ENCODE data around the gene SPTSSB.

Gene SPTSSB

DNA sequence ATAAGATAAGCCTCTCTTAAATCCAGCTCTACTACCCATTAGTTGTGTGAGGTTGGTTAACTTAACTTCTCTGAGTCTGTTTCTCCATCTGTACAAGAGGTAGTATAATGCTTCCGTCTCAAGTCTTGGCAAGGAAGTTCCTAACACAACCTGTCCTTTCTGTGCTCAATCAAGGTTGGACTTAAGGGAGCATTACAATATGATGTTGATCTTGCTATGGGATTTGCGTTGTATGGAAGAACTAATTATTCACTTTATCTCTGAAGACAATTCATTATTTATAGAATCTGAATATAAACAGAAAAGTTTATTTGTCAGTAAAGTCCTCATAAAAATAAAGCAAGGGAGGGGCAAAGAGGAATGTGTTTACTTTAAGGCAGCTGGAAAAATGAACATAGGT, 18.9 kb upstream of the SPTSSB start:
- Histone ChIP-seq H3K4me1 (ENCODE audit: control insufficient read depth, insufficient read depth, low read length) (no peaks in the 10 kb centered on the region), H3K27me3 (ENCODE audit: control insufficient read depth, insufficient read depth, low read length) (no peaks in the 10 kb centered on the region), H3K4me3 (ENCODE audit: low read depth, low read length) (no peak overlapping the region), H3K9me3 (ENCODE audit: control insufficient read depth, insufficient read depth, low read depth, low read length) (no peaks in the 10 kb centered on the region; the same call in 1 of the 2 replicates), H3K27ac (ENCODE audit: low read depth, low read length) (no peak overlapping the region), H3K9ac (ENCODE audit: low read length) (no peak overlapping the region), H3K36me3 (ENCODE audit: control insufficient read depth, insufficient read depth, low read length) (no peaks in the 10 kb centered on the region)

DNA sequence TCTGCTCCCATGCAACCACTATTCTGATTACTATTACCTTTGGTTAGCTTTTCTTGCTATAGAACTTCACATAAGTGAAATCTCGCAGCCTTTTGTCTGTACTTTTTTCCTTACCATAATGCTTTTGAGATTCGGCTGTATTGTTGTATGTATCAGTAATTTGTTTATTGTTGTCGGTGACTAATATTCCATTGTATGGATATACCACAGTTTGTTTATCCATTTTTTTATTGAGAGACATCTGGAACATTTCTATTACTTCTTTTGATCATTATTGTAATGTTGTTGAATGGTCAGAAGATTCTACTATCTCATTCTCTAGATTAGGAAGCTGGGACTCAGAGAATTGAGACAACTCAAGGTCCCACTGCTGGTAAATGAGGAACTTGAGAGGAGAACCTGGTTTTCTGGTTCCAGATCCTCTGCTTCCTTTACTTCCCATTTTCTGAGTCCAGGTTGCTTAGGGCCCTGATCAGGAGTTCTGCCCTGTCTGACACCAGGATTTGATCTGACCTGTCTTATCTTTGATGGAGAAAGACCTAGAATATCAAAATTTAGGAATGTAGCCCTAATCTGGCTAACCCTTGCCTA, 18.2 kb upstream of the SPTSSB start:
- Histone ChIP-seq H3K27ac (ENCODE audit: low read depth, low read length) (no peak overlapping the region), H3K9me3 (ENCODE audit: control insufficient read depth, insufficient read depth, low read depth, low read length) (no peaks in the 10 kb centered on the region; the same call in 1 of the 2 replicates), H3K36me3 (ENCODE audit: control insufficient read depth, insufficient read depth, low read length) (no peaks in the 10 kb centered on the region), H3K9ac (ENCODE audit: low read length) (no peak overlapping the region), H3K27me3 (ENCODE audit: control insufficient read depth, insufficient read depth, low read length) (no peaks in the 10 kb centered on the region), H3K4me3 (ENCODE audit: low read depth, low read length) (no peak overlapping the region), H3K4me1 (ENCODE audit: control insufficient read depth, insufficient read depth, low read length) (no peaks in the 10 kb centered on the region)

DNA sequence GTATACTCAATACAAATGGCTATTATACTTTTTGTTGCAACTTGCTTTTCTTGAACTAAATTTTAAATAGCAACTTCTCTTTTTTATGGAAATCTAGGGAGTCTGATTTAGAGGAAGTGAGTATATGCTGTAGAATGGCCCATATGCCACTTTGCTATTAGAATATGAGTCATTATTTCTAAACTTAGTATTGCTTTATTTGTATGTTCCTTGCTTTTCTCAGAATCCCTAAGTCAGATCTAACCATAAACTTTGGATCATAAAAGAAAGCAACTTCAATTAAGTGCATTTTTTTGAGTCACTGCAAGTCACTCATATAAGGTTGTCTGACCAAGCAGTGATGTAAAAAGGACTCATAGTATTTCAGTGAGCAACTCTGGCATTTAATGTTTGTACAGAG, 17.5 kb upstream of the SPTSSB start:
- no peak overlapping the region for H3K9ac ChIP-seq (ENCODE audit: low read length)
- H3K9me3 ChIP-seq (ENCODE audit: control insufficient read depth, insufficient read depth, low read depth, low read length), result no peaks in the 10 kb centered on the region; the same call in 1 of the 2 replicates
- no peak overlapping the region for H3K27ac ChIP-seq (ENCODE audit: low read depth, low read length)
- no peak overlapping the region for H3K4me3 ChIP-seq (ENCODE audit: low read depth, low read length)
- no peaks in the 10 kb centered on the region for H3K36me3 ChIP-seq (ENCODE audit: control insufficient read depth, insufficient read depth, low read length)
- H3K4me1 ChIP-seq (ENCODE audit: control insufficient read depth, insufficient read depth, low read length), result no peaks in the 10 kb centered on the region
- no peaks in the 10 kb centered on the region for H3K27me3 ChIP-seq (ENCODE audit: control insufficient read depth, insufficient read depth, low read length)

DNA sequence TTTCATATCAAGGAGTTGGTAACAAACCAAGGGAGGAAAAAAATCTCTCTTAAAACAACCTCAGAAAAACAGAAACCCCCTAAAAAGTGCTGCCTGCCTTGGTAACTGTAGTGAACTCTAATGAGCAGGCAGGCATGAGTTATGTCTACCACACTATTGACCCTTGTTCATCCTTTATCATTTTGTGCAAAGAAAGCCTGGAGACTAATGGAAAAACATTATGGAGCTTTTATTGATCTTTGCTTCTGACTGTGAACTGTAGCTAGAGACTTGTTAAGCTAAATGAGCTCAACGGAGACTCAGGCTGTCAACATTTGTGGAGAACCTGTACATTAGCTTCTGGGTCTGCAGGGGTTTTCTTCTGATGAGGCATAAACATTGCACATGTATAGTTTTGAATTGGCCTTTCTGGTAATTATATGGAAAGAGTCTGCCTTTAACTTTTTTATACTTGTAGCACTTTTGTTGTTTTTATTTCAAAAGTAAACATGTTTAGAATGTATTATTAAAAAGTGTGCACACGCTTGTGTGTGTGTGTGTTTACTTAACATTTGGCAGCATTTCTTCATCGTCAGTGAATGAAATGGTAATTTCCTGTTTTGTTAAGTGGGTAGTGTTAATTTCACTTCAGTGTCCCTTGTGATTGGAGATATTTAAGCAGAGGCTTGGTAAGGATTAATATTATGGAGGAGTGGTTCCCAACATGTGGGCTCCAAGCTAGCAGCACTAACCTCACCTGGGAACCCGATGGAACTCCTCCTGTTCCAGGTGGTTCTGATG, 15.9 kb upstream of the SPTSSB start:
- no peaks in the 10 kb centered on the region; the same call in 1 of the 2 replicates for H3K9me3 ChIP-seq (ENCODE audit: control insufficient read depth, insufficient read depth, low read depth, low read length)
- no peaks in the 10 kb centered on the region for H3K4me1 ChIP-seq (ENCODE audit: control insufficient read depth, insufficient read depth, low read length)
- no peaks in the 10 kb centered on the region for H3K27me3 ChIP-seq (ENCODE audit: control insufficient read depth, insufficient read depth, low read length)
- no peak overlapping the region for H3K4me3 ChIP-seq (ENCODE audit: low read depth, low read length)
- H3K36me3 ChIP-seq (ENCODE audit: control insufficient read depth, insufficient read depth, low read length), result no peaks in the 10 kb centered on the region
- no peak overlapping the region for H3K27ac ChIP-seq (ENCODE audit: low read depth, low read length)
- H3K9ac ChIP-seq (ENCODE audit: low read length), result no peak overlapping the region

DNA sequence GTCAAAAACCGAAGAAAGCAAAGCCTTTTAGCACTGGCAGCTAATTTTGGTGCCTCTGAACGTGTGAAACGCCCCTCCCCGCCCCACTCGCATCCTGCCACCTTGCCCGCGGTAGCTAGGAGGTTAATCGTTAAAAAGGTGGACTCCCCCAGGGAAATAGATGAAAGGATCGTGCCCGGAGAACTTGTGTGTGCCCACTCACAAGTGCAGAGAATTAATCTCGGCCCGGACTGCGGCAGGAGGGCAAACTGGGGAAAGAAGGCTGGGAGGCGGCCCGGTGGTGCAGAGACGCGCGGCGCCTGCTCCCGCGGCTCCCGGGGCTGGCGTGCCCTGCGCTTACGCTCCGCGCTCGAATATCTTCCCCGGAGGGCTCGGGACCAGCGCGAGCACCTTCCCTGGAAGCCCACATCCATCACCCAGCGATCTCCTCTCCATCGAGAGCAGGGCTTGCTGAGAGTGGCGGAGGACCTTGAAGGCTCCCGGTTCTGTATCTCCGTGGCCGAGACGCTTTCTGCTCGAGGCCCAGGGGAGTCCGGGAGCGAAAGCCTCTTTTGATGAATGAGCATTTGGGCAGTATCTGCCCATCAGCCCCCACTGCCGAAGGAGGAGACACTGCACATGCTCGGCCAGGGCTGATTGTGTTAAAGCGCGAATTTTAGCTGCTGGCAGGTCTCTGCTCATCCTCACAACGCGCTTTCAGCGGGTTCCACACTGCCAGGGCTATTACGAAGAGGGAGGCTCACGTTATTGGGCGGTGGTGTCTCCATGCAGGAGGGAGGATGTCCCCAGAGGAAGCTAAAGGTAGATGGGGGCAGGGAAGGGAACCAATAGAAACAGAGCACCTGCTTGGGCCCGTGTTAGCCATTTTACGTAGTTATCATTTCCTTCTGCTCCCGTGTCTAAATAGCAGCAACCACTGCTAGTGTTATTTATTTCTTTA, 1.3 kb upstream of the SPTSSB start:
- H3K27ac ChIP-seq (ENCODE audit: low read depth, low read length), result no peak overlapping the region
- H3K4me1 ChIP-seq (ENCODE audit: control insufficient read depth, insufficient read depth, low read length), result peaks cover 9% of the 10 kb centered on the region
- H3K36me3 ChIP-seq (ENCODE audit: control insufficient read depth, insufficient read depth, low read length), result no peaks in the 10 kb centered on the region
- peak overlapping the region; percentile 18 for H3K9ac ChIP-seq (ENCODE audit: low read length)
- H3K9me3 ChIP-seq (ENCODE audit: control insufficient read depth, insufficient read depth, low read depth, low read length), result no peaks in the 10 kb centered on the region
- peak overlapping the region; percentile 69 for H3K4me3 ChIP-seq (ENCODE audit: low read depth, low read length)
- peaks cover 49% of the 10 kb centered on the region for H3K27me3 ChIP-seq (ENCODE audit: control insufficient read depth, insufficient read depth, low read length)

DNA sequence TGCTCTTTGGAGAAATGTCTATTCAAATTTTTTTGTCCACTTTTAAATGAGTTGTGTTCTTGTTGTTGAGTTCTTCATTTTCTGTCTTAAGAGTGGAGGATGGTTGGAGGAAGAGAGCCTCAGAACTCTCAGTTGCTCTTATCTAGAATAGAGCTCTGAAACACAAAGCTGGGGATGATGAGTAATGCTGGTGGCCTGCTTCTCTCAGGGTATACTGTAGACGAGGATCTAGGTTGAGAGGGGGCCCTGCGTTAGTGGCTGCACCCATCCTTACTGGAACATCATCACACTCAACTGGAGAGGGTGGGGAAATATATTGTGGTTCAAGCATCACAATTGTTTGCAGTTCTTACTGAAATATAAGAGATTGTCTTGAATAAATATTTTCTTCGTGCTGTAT, 1.8 kb downstream of the SPTSSB start:
- H3K27me3 ChIP-seq (ENCODE audit: control insufficient read depth, insufficient read depth, low read length), result peaks cover 41% of the 10 kb centered on the region
- H3K4me3 ChIP-seq (ENCODE audit: low read depth, low read length), result no peak overlapping the region
- no peaks in the 10 kb centered on the region for H3K9me3 ChIP-seq (ENCODE audit: control insufficient read depth, insufficient read depth, low read depth, low read length)
- no peak overlapping the region for H3K27ac ChIP-seq (ENCODE audit: low read depth, low read length)
- H3K4me1 ChIP-seq (ENCODE audit: control insufficient read depth, insufficient read depth, low read length), result peaks cover 19% of the 10 kb centered on the region
- H3K9ac ChIP-seq (ENCODE audit: low read length), result no peak overlapping the region
- H3K36me3 ChIP-seq (ENCODE audit: control insufficient read depth, insufficient read depth, low read length), result no peaks in the 10 kb centered on the region

DNA sequence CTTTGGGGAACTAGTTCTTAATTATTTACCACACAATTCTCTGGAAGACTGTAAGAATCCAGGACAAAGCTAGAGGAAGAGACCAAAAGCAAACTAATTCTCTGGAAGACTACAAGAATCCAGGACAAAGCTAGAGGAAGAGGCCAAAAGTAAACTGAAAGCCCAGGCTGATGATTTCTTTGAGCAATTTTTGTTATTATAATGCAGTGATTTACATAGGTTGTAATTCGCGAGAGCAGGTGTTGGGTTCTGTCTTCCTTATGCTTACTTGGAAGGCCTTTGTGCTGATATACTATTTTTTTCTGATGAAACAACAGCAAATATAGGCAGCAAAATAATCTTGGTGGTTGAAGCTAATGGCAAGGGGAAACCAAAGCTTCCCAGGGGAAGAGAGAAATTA, 5.2 kb downstream of the SPTSSB start:
- peaks cover 7% of the 10 kb centered on the region for H3K27me3 ChIP-seq (ENCODE audit: control insufficient read depth, insufficient read depth, low read length)
- H3K36me3 ChIP-seq (ENCODE audit: control insufficient read depth, insufficient read depth, low read length), result no peaks in the 10 kb centered on the region
- H3K4me3 ChIP-seq (ENCODE audit: low read depth, low read length), result no peak overlapping the region
- peak overlapping the region; percentile 25; the same call in 1 of the 2 replicates for H3K27ac ChIP-seq (ENCODE audit: low read depth, low read length)
- H3K9me3 ChIP-seq (ENCODE audit: control insufficient read depth, insufficient read depth, low read depth, low read length), result no peaks in the 10 kb centered on the region
- H3K9ac ChIP-seq (ENCODE audit: low read length), result no peak overlapping the region
- H3K4me1 ChIP-seq (ENCODE audit: control insufficient read depth, insufficient read depth, low read length), result peaks cover 11% of the 10 kb centered on the region

DNA sequence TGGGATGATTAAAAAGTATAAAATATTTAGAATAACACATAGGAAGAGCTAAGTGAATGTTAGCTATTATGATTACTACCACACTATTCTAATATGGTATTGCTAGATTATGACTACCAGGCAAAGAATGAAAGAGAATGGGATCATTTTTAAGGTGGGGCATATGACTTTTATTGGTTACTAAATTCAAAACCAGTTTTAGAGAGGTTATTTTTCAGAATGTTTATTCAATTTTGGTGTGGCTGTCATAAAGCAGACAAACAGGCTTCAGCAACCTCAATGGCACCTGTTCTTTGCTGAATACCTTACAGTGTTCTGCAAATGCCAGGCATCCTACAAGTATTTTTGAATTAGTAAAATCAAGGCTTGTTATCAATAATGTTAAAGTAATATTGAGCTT, 12.8 kb downstream of the SPTSSB start:
- H3K36me3 ChIP-seq (ENCODE audit: control insufficient read depth, insufficient read depth, low read length), result no peaks in the 10 kb centered on the region
- no peaks in the 10 kb centered on the region for H3K9me3 ChIP-seq (ENCODE audit: control insufficient read depth, insufficient read depth, low read depth, low read length)
- no peaks in the 10 kb centered on the region for H3K27me3 ChIP-seq (ENCODE audit: control insufficient read depth, insufficient read depth, low read length)
- H3K27ac ChIP-seq (ENCODE audit: low read depth, low read length), result no peak overlapping the region
- H3K9ac ChIP-seq (ENCODE audit: low read length), result no peak overlapping the region
- H3K4me3 ChIP-seq (ENCODE audit: low read depth, low read length), result no peak overlapping the region
- H3K4me1 ChIP-seq (ENCODE audit: control insufficient read depth, insufficient read depth, low read length), result no peaks in the 10 kb centered on the region

DNA sequence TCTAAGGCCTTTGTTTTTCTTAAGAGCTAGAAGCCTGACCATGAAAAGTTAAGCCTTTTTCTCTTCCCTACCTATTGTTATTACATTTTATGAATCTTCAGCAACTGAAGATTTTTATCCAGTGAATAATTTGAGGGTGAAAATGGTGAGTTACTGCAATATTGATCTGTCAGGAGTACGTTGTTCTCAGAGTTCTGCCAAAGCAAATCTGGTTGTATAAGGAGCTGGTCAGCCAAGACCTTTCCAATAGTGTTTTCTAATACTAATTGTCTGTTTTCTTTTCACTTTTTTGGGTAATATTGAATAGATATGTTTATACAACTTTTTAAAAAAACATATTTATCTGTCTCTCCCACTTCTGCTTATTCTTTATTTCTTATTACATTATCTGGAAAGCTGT, 15.0 kb downstream of the SPTSSB start:
- Histone ChIP-seq H3K4me1 (ENCODE audit: control insufficient read depth, insufficient read depth, low read length) (no peaks in the 10 kb centered on the region), H3K27ac (ENCODE audit: low read depth, low read length) (no peak overlapping the region), H3K4me3 (ENCODE audit: low read depth, low read length) (no peak overlapping the region), H3K9me3 (ENCODE audit: control insufficient read depth, insufficient read depth, low read depth, low read length) (no peaks in the 10 kb centered on the region), H3K27me3 (ENCODE audit: control insufficient read depth, insufficient read depth, low read length) (no peaks in the 10 kb centered on the region), H3K9ac (ENCODE audit: low read length) (no peak overlapping the region), H3K36me3 (ENCODE audit: control insufficient read depth, insufficient read depth, low read length) (no peaks in the 10 kb centered on the region)

DNA sequence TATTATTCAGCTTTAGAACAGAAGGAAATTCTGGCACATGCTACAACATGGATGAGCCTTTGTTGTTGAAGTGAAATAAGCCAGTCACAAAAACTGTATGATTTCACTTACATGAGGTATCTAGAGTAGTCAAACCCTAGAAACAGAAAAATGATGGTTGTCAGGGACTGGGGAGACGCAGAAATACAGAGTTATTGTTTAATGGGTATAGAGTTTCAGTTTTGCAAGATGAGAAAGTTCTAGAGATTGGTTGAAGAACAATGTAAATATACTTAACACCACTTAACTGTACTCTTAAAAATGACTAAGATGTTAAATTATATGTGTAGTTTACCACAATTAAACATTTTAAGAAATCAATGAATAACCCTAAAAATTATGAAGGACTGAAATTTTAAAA, 15.8 kb downstream of the SPTSSB start:
- no peak overlapping the region for H3K27ac ChIP-seq (ENCODE audit: low read depth, low read length)
- H3K4me3 ChIP-seq (ENCODE audit: low read depth, low read length), result no peak overlapping the region
- H3K27me3 ChIP-seq (ENCODE audit: control insufficient read depth, insufficient read depth, low read length), result no peaks in the 10 kb centered on the region
- no peaks in the 10 kb centered on the region for H3K4me1 ChIP-seq (ENCODE audit: control insufficient read depth, insufficient read depth, low read length)
- no peaks in the 10 kb centered on the region for H3K9me3 ChIP-seq (ENCODE audit: control insufficient read depth, insufficient read depth, low read depth, low read length)
- no peak overlapping the region for H3K9ac ChIP-seq (ENCODE audit: low read length)
- no peaks in the 10 kb centered on the region for H3K36me3 ChIP-seq (ENCODE audit: control insufficient read depth, insufficient read depth, low read length)

DNA sequence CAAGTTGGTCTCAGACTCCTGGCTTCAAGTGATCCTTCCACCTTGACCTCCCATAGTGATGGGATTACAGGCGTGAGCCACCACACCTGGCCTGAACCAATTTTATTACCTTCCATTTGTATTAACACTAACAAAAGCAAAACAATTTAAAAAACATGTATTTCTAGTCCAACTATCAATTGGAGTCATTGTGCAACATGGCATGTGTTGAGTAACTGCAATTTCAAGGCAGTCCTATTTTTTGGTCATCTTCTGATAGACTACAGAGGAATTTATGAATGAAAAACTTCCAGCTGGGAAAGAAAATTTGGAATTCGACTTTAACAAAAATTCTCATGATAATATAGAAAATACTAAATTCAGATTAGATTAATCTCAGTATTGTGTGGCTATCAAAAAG, 16.8 kb downstream of the SPTSSB start:
- no peaks in the 10 kb centered on the region for H3K27me3 ChIP-seq (ENCODE audit: control insufficient read depth, insufficient read depth, low read length)
- H3K4me3 ChIP-seq (ENCODE audit: low read depth, low read length), result no peak overlapping the region
- no peak overlapping the region for H3K27ac ChIP-seq (ENCODE audit: low read depth, low read length)
- H3K36me3 ChIP-seq (ENCODE audit: control insufficient read depth, insufficient read depth, low read length), result no peaks in the 10 kb centered on the region
- H3K4me1 ChIP-seq (ENCODE audit: control insufficient read depth, insufficient read depth, low read length), result peaks cover 5% of the 10 kb centered on the region; the same call in 1 of the 2 replicates
- no peak overlapping the region for H3K9ac ChIP-seq (ENCODE audit: low read length)
- H3K9me3 ChIP-seq (ENCODE audit: control insufficient read depth, insufficient read depth, low read depth, low read length), result no peaks in the 10 kb centered on the region
